Activated naive CD4-positive, alpha-beta T cell (primary cell): ENCODE measurements around the gene MRM1.

Experiments
- DNase-seq, 4 experiments: peaks; one replicate each; lab custom pipeline; 2025; lab: John Stamatoyannopoulos, UW

The MRM1 gene

DNA sequence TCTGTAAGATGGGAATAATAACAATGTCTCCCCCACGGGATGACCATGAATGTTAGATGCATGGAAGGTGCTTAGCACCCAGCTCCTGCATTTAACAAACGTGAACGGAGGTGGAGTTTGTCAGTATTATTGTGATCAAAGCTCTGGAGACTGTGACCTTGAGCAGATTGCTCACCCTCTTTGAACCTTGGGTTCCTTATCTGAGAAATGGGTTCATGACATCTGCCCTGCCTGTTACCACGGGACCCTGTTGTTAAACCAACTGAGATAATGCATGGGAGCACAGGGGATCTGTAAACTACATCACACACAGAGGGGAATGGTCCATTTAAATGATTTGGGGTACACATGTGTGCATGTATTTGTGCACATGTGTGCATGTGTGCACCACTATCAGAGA is 29.6 kb downstream of the MRM1 start:
- no peak for DNase-seq

DNA sequence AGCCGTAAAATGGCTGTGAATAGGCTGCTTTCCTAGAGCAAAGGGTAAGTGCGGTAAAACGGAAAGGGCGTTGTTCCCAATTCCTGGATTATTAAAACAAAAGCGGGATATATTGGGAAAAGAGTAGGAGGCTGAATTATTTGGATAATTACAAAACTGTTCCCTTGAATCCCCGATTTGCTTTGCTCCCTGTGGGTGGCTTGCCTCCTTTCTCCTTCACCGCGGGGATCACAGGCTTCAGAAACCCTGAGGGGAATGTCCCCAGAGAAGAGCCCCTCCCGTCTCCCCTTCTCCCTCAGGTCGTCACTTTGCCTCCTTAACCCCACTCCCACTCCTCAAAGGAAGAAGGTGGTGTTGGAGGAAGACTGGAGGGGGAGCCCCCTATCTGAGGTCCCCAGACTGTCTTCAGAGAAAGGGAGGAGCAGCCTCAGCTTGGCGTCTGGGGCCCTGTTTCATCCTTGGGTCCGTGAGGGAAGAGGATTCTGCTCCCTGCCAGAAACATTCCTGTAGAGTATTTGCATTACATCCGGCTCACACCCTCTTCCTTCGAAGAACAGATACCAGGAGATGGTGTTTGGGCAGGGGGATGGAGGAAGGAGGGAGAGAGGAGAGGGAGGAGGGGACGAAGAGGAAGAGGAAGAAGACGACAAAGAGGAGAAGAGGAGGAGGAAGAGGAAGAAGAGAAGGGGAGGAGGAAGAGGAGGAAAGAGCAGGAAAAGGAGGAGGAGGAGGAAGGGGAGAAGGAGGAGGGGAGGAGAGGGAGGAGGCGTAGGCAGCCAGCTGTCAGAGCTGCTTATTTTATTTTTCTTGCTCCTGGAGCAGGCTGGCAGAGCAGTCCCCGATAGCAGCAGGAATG is 31.8 kb downstream of the MRM1 start:
- no peak for DNase-seq

DNA sequence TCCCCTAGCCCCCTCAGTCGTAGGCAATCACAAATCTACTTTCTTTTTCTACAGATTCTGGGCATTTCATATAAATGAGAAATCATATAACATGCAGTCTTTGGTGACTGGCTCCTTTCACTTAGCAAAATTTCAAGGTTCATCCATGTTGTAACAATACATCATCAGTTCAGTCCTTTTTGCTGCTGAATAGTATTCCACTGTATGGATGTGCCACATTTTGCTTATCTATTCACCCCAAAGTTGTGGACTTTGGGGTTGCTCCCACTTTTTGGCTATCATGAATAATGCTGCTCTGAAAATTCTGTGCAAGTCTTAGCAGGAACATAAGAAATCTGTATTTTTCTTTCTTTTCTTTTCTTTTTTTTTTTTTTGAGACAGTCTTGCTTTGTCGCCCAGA is 39.0 kb downstream of the MRM1 start:
- DNase-seq, result no peak

DNA sequence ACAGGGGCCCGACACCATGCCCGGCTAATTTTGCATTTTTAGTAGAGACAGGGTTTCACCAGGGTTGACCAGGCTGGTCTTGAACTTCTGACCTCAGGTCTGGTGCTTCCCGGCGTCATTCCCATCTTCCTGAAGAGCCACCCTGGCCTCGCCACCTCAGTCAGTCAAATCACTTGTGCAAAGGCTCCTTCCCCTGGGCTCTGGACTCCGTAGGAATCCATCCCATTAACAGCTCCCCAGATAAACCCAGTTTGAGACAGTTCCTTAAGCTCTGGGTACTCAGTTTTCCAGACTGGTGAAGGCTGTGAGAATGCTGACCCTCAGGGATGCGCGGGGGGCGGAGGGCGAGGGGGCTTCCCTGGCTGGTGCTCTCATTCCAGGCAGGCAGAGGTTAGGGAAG is 39.5 kb downstream of the MRM1 start:
- DNase-seq, result no peak

DNA sequence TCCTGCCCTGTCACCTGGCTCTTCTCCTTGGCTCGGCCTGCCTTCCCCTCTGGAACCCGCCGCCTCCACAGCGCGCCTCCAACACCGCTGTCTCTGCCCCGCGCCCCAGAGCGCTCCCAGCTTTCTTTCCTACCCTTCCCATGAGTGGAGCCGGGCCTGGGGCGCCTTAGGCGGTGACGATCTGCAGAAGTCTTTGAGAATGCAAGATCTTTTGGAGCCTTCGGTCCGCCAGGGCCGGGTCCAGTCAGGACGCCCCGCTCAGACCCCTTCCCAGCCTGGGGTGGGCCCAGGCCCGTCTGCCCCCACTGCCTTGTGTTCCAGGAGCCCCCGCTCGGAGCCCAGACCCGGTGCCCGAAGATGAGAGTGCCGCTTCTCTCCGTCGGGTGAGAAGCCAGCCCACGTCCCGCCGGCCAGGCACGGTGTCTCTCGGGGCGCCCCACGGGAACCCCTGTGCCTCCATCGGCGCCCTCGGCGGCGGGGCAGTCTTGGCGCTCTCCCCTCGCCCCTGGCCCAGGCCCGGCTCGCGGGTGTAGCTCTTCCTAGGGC is 40.0 kb downstream of the MRM1 start:
- DNase-seq, result no peak

DNA sequence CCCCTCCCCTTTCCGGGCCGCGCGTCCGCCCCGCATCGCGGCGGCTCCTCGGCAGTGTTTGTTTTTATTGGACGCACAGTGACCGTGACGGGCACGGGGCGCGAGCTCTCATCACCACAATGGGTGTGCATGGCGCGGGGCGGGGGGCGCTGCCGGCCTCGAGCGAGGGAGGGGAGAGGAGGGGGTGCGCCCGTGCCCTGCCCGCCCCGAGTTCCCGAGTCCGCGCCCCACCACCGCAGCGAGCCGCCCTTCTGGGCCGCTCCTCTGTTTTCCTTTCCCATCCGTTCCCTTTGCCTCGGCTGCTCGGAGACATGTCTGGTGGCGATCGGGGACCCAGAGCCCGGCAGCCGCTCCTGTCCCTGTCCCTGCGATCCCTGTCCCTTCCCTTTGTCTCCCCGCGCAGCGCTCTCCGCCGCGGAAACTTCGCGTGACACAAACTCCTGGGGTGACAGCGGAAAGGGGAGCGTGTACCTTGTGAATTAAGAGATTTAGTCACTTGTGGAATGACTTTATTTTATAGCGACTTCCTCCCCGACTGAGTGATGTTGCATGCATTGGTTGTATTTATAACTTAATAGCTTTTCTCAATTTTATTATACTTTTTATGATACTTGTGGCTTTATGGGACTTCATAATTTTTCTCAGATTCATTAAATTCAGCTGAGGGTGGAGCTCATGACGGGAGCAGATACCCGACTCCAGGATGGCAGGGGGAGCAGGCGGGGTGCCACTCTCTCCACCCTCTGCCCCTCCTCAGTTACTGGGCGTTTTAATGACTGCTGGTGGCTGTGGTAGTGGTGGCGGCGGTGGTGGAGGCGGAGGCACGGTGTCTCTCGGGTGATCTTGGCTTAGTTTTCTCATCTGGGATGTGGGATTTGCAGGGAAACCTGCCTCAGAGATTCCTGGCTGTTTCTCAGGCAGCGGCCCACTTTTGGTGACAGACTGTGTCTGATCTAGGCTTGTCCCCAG is 40.8 kb downstream of the MRM1 start:
- DNase-seq, result peak in 1 of 4 experiments; percentile 3

DNA sequence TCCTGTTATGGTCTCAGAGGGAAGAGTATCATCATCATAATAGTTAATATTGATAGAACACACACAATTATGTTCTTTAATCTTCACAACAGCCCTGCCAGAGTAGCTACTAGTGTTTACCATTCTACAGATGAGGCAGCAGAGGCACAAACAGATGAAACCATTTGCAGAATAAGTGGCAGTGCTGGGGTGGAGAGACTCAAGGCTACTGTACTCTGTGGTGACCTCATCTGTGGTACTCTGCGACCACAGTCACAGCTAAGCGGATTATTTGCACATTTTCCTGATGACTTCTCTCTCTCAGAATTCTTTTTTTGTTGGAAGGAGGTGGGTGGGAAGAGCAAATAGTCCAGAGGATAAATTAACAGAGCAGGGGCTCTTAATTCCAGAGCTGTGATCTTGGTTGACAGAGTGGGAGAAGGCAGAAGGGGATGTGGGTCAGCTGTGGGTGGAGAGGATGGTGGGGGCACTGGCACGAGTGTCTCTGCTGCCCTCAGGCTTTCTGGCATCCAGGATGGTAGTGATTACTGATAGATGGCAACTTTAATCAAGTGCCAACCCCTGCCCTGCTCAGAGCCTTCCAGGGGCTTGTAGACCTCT is 41.8 kb downstream of the MRM1 start:
- DNase-seq, result no peak

DNA sequence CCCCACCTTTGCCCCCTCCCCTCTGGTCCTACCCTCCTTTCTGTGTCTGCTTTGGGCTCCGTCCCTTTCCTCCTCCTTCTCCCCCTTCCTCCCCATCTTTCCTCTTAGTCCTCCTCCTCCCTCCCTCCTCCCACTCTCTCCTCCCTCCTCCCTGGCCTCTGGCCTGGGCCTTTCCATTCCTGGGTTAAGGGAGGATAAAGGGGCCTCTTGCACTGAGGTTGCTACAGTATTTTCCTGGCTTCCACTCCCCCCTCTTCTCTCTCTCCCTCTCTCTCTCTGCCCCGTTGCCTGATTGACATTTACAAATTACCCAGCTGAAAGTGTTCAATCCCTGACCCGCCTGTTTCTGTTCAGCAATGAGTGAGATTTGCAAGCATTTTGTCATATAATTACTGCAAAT is 44.0 kb downstream of the MRM1 start:
- DNase-seq, result no peak

DNA sequence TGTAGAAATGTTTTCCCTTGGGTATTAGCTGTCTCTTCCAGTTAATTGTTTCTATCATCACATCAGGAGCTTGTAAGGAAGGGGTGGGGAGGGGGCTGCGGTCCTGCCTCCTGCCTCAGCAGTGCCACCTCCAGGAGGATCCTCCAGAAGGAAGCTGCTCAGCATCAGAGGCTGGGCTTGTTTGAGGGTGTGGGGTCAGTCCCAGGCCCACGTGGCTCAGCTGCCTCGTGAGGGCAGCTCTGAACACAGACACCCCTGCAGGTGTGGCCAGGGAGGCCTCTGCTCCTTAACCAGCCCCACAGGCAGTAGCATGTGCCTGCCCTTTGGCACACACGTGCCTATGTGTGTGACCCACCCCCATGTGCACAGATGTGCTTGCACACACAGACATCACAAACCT is 46.3 kb downstream of the MRM1 start:
- DNase-seq, result no peak

DNA sequence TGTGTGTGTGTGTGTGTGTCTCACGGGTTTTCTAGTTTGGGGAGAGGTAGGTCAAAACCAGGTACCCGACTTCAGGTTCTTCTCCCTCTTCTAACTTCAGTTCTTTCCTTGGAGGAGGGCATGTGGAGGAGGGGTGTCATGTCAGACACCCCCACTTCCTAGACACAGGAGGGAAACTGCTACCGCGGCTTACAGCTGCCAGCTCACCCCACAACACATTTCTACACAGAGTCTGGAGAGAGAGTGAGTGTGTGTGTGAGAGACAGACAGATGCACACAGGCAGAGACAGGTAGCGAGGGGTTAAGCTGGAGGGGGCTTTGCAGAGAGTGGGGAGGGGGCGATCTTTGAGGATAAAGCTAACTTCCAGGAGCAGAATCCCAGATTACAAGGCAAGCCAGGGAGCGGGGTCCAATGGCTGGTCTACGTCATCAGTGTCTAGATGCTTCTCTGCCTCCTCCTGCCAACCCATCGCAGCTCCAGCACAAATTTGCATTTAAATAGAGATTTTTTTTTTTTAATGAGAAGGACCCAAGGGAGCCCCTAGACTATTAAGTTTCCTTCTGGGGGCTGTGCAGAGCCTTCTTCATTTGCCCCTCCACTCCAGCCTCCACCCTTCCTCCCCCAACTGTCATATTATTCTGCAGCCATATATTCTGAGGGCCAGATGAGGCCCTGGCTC is 48.9 kb downstream of the MRM1 start:
- no peak for DNase-seq

DNA sequence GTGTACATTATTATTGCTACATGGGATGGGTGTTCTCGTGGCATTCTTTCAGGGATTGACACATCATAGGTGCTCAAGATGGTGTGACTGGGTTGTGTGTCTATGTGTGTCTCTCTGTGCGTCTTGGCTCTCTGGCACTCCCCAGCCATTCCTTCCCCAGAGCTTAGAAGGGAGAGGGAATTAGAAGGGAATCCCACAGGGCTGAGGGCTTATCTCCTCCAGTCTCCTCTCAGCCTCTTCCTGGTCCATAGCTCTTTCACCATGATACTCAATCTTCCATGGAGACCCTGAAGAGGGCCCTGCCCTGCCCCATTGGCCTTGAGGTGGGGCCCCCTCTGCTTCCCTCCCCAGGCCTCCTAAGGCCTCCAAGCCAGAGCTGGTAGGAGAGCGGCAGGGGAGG is 52.0 kb downstream of the MRM1 start:
- no peak for DNase-seq

DNA sequence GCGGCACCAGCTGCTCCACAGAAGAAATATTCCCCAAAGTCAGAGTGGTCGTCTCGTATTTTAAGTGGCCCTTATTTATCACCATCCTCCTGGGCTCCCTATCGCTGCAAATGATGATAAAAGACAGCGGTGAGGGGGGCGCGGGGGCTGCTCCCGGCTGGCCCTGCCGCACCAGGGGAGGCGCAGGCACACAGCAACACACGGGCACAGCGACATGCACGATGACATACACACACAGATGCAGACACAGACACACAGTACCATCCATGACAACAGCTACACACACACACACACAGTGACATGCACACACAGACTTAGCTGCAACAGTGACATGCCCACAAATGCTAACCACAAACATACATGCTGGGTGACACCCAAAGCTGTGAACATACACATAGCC is 52.5 kb downstream of the MRM1 start:
- DNase-seq, result no peak

DNA sequence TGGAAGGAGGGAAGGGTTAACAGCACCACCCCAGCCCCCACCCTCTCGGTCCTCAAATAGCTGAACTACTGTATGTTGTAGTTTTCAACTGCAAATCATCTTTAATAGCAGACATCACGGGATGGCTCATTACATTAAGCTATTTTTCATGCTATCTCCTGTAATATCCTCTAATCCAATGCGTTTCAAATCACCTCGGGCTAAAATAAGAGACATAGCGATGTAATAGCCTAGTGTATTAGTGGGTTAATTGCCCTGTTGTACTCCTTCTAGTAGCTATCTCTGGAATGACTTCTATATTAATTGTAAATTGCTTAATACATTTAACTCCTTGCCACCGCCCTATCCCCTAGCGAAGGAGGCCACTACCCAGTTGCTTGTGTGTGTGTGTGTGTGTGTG is 54.3 kb downstream of the MRM1 start:
- no peak for DNase-seq

DNA sequence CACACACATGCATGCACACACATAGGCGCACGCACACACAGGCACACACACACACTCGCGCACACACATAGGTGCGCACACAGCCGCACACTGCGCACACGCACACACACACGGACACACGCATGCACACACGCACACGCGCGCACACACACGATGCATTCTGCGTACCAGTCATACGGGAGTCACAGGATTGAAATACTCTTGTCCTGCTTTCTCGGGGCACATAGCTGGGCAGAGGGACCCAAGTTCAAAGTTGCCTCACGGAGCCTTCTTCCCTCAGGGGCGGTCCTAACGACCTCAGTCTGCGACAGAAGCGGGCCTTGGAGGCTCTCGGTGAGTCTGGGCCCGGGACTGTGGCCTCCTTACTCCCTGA is 56.0 kb downstream of the MRM1 start:
- no peak for DNase-seq

DNA sequence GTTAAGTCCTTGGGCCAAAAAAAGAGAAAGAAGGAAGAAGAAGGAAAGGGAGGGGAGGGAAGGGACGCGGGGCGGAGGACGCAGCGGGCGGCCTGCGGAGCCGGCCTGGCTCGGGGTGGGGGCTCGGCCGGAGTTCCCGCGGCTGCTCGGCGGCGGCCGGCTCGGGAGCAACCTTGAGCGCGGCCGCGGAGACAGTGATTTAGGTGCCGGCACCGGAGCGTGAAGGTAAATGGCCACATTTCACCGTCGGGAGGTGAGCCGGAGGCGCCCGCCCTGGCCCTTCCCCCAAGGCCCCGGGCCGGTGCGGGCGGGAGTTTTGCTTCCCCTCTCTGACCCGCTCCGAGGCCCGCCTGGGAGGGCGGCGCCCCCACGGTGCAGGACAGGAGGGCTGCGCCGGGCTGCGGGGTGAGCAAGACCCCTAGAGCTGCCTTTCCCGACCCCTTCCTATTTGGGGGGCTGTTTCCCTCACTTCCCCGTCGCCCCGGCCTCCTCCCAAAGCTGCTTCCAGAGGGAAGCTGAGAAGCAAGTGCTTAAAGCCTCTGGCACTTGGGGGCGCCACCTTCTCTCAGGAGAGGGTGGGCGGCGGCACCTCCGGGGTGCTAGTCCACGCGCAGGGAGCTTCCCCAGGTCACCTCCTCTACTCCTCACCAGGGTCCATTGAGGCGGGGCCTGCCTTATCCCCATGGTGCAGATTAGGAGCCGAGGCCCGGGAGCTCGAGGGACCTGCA is 56.5 kb downstream of the MRM1 start:
- no peak for DNase-seq
